Neural progenitor cell (in vitro differentiated cells): ENCODE data around the gene OR2F1.

Source experiments
- CTCF ChIP-seq: fragments of 200-600 bp; sonication (generic); IDR thresholded peaks from 2 replicates; pipeline ENCODE4 v1.5.1; 2017; ENCODE audit warnings: antibody characterized with exemption, mild to moderate bottlenecking
- EZH2 ChIP-seq: fragments of 200-600 bp; sonication (generic); IDR thresholded peaks from 2 replicates; pipeline ENCODE4 v1.6.1; 2017; ENCODE audit warnings: antibody characterized with exemption, mild to moderate bottlenecking, moderate library complexity
- EZH2phosphoT487 ChIP-seq: fragments of 200-600 bp; sonication (generic); IDR thresholded peaks from 2 replicates; pipeline ENCODE4 v1.6.1; 2017; ENCODE audit warnings: antibody characterized with exemption

- no peak for TF ChIP-seq EZH2phosphoT487
- no peak for TF ChIP-seq CTCF
- no peak for TF ChIP-seq EZH2
Observed at GRCh38 chr7:144000020-144000419, 45.4 kb downstream of the OR2F1 start, which contains the start of gene OR6B1.
